ELR (cell line): ENCODE measurements around the gene KIF3B.
"Not testable (repeated sequence)": the region's sequence is repeated elsewhere in the genome, so short reads cannot be mapped to it uniquely, and the experiment has no call there.

ENCODE experiments used
- DNase-seq: peaks from one replicate; pipeline ENCODE4 v3.0.0-alpha.2; 2015; ENCODE audit warnings: low read depth

KIF3B gene

DNA sequence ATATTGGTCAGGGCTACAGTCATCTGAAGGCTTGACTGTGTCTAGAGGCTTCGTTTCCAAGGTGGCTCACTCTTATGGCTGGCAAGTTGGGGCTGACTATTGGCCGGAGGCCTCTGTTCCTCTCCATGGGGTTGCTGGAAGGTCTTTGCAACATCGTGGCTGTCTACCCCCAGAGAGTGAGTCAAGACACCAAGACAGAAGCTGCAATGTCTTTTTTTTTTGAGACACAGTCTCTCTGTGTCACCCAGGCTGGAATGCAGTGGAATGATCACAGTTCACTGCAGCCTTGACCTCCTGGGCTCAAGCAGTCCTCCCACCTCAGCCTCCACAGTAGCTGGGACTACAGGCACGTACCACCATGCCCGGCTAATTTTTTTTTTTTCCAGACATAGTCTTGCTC lies 29.4 kb upstream of the KIF3B start:
- DNase-seq, result peak; percentile 19

DNA sequence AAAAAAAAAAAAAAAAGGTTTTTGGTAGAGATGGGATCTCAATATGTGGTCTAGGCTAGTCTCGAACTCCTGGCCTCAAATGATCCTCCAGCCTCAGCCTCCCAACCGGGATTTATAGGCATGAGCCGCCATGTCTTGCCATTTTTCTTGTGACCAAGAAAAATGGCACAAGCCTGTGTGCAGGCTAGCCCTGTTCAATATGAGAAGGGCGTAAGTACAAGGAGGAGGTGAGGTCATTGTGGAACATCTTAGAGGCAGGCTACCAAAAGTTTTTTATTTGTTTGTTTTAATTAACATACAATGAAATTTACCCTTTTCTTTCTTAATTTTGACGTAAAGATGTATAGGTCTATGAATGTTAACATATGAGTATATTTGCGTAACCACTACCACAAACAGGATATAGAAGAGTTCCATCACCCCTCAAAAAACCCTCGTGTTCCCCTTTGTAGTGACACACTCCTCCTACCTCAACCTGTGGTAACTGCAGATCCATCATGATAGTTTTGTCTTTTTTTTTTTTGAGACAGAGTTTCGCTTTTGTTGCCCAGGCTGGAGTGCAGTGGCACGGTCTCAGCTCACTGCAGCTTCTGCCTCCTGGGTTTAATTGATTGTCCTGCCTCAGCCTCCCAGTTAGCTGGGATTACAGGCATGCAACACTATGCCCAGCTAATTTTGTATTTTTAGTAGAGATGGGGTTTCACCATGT lies 28.3 kb upstream of the KIF3B start:
- DNase-seq, result no peak

DNA sequence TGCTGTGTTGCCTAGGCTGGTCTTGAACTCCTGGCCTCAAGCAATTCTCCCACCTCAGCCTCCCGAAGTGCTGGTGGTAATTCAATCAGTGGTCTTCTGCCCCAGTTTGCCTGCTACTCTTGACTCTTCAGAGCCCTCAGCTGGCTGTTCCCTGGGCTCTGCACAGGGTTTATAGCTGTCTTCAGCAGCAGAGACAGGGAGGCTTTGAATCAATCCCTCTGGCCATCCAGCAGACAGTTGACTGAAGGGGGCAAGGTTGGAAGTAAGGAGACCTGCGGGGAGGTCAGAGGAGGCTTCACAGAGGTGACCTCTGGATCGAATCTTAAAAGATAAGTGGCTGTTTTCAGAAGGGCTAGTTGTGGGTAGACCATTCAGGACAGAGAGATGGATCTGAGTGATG lies 26.0 kb upstream of the KIF3B start:
- no peak for DNase-seq

DNA sequence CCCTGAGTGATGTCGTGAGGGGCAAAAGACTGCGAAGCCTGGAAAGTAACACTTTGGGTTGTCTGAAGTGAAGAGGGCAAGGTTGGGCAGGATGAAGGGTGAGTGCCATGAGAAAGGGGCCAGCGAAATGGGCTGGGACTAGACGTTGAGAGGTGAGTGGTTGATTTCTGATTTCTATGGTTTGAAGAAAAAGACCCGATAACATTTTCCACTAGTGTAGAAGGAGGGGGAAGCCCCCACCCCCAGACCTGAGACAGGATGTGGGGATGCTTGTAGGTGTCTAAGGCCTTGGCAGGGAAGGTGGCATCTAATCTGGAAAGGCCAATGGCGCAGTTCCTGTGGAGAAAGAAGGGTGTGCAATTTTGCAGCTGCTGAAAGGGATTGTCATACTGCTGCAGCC lies 25.3 kb upstream of the KIF3B start:
- DNase-seq, result no peak

DNA sequence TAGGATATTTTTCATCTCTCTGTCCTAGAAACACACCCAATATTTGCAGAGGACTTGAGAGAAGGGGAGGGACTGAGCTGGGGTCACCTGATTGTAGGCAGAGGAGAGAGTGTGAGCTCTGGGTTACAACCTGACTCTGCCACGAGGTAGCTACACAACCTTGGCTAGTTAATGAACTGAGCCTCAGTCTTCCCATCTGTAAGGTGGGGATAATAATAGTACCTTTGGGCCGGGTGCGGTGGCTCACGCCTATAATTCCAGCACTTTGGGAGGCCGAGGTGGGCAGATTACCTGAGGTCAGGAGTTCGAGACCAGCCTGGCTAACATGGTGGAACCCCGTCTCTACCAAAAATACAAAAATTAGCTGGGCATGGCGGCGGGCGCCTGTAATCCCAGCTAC lies 16.5 kb upstream of the KIF3B start:
- not testable (repeated sequence) for DNase-seq

DNA sequence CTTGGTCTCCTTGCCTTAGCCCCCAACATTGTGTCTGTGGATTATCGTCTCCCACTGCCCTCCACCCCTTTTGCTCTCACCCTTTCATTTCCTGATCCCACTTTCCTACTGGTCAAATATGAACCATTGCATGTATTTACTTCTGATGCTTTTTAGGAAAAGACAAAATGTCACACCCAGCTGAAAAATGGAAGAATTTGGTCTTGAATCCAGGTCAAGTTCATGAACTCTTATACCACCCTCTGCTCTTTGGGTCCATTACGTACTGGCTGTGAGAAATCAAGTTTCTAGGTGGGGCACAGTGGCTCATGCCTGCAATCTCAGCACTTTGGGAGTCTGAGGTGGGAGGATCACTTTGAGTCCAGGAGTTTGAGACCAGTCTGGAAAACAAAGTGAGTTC lies 15.8 kb upstream of the KIF3B start:
- DNase-seq, result no peak

DNA sequence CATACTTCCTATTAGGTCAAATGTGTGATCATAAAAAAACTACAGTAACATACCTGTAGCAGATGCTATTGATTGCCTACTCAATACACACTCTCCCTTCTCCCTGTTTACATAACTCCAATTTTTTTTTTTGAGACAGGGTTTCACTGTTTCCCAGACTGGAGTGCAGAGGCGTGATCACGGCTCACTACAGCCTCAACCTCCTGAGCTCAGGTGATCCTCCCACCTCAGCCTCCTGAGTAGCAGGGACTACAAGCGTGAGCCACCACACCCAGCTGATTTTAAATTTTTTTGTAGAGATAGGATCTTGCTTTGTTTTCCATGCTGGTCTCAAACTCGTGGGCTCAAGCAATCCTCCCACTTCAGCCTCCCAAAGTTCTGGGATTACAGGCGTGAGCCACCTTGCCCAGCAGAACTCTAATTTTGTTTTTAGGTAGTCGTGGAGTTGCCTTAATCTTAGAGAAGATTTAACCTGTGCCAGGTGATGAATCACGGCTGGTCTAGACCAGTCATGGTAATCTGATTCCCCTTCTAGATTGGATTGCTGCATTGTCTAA lies 14.0 kb upstream of the KIF3B start:
- DNase-seq, result no peak

DNA sequence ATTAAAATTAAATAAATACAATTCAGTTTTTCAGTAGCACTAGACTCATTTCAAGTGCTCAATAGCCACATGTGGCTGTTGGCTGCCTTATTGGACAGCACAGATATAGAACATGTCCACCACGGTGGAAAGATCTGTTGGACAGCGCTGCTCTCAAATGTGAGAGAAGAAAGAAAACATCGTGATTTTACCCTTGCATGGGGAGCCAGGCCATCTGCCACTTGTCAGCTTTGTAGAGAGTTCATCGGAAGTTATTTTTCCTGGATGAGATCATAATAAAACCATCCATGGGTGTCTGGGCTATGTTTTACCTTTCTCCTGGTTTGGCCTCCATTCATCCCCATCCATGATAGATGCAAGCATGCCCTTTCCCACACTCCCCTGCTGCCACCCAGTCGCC lies 5.8 kb upstream of the KIF3B start:
- DNase-seq, result no peak

DNA sequence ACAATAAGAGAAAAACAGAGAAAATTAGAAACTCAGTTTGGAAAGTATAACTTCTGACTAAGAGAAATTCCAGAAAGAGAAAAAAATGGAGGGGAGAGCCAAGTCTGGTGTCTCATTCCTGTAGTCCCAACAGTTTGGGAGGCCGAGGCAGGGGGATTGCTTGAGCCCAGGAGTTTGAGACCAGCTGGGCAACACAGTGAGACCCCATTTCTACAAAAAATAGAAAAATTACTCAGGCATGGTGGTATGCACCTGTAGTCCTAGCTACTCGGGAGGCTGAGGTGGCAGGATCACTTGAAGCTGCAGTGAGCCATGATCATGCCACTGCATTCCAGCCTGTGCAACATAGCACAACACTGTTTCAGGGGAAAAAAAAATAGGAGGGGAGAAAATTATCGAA lies 3.1 kb upstream of the KIF3B start:
- no peak for DNase-seq

DNA sequence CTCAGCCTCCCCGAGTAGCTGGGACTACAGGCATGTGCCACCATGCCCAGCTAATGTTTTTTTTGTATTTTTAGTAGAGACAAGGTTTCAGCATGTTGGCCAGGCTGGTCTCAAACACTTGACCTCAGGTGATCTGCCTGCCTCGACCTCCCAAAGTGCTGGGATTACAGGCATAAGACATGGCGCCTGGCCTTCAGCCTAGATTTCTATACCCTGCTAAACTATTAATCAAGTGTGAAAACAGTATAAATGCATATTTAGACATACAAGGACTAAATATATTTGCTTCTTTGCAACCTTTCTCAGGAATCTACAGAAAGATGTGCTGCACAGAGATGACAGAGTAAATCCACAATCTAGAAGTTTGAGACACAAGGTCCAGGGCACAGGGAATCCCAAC lies 2.3 kb upstream of the KIF3B start:
- DNase-seq, result not testable (repeated sequence)

DNA sequence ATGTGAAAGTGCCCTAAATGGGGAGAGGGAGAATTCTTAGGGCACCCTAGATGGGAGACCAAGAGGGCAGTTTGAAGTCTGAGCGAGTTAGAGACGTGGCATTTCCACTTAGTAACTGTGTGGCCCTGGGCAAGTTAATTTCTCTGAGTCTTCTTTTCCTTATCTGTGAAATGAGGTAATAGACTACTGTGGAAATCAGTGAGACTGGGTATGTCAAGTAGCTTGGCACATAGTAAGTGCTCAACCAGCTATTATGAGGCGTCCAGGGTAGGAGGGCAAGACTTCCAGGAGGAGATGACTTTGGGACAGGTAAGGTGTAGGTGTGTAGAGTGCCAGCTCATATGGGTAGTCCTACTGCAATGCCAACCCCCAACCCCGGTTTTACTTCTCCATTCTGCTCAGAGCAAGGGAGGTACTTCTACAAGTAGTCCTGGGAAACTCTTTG lies 770 bp downstream of the KIF3B start:
- peak; percentile 19 for DNase-seq

DNA sequence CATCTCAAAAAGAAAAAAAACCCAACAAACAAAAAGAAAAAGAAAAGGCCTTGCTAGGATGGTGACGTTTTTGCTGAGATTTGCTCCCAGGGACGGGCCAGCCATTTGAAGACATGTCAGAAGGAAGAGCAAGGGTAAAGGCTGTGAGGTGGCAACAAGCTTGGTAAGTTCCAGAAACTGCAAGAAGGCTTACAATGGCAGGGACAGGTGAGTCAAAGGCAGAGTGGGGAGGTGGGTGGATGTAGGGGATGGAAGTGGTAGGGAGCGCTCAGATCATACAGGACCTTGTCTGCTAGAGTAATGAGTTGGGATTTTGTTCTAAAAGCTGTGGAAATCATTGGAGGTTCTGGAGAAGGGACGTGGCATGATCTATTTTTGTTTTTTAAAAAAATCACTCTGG lies 4.3 kb downstream of the KIF3B start:
- DNase-seq, result no peak

DNA sequence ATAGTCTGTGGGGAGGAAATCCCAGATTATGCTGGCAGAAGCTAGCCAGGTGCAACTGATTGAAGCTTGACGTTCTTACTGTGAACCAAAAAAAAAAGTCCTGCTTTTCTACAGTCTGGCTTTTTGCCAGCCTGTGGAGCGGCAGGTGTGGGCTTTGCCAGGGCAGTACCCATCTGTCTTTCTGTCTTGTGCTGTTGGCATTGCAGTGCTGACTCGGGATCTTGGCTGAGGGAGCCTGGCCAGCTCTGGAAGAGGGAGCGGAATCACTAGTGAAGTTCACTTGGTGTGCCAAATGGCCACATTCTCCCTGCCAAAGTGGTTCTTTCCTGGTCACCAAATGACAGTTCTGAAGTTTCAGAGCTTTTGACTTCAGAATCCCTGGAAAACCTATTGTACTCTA lies 5.0 kb downstream of the KIF3B start:
- DNase-seq, result no peak

DNA sequence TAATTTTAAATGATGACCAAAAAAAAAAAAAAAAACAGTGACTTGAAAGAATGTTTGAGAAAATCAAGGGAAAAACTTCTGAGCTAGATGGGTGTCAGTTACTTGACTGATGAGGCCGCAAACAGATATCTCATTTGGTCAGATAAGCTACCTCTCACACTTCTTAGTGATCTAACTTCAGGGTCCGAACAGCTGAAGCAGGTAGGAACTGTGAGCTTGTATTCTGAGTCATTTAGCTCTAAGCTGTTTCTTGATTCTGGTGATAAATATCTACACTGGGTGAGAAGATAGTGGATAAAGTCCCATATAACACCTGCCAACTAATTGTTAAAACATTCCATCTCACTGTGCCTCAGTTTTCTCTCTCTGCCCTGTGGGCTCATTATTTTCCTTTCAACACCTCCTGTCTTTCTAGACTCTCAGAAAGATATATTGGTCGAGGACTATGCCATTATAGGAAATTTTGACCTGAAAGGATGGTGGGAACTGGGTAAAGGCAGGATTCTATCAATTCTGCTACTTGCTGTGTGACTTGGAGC lies 7.7 kb downstream of the KIF3B start:
- DNase-seq, result no peak

DNA sequence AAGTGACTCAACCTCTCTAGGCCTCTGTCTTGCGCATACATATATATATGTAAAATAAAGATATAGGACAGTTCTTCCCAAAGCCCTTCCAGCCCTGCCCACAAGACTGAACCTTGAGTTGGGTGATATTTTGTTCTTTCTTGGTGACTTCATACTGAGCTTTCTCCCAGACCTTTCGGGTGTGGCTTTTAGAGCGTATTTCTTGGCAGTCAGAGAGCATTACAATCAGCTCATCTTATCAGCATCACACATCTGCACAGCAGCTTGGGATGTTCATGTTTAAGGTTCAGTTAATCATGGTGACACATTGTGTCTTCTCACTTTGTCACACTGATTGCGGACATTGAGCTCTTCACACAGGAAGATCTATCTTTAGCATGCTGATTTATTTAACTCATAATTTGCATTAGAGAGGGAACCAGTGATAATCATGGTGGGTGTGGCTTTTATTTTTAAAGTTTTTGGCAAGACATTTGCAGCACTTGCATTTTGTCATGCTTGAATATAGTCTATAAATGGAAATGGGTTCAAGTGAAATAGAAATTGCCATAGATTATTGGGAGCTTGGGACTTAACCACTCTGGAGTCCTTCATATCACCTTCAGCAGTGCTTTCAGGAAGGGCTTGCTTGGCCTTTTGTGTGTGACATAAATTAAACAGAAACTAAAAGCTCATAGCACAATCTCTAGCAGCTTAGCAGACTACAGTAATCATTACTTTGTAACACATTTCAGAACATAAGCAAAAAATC lies 8.3 kb downstream of the KIF3B start:
- DNase-seq, result peak; percentile 43

DNA sequence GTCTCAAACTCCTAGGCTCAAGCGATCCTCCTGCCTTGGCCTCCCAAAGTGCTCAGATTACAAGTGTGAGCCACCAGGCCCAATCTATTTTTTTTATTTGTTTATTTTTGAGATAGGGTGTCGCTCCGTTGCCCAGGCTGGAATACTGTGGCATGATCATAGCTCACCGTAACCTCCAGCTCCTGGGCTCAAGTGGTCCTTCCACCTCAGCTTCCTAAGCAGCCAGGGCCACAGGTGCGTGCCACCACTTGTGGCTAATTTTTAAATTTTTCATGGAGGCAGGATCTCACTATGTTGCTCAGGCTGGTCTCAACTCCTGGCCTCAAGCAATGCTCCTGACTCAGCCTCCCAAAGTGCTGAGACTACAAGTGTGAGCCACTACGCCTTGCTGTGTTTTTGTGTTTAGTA lies 9.8 kb downstream of the KIF3B start:
- no peak for DNase-seq

DNA sequence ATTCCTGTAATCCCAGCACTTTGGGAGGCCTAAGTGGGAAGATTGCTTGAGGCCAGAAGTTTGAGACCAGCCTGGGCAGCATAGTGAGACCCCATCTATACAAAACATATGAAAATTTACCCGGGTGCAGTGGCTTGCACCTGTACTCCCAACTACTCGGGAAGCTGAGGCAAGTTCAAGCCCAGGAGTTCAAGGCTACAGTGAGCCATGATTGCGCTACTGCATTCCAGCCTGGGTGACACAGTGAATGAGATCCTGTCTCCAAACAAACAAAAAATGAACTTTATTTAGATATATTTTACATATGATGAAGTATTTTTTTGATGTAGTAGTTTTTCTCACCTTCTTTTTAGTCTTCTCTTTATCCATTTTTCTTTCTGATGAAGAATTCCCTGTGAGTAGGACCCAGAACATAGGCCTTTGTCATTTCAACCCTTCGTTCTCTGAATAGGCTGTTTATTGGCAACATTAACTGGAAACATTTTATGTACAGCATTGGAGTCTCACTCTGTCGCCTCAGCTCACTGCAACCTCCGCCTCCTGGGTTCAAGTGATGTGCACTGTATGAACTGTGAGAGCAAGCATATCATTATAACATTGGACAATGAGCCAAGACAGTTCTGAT lies 10.9 kb downstream of the KIF3B start:
- no peak for DNase-seq

DNA sequence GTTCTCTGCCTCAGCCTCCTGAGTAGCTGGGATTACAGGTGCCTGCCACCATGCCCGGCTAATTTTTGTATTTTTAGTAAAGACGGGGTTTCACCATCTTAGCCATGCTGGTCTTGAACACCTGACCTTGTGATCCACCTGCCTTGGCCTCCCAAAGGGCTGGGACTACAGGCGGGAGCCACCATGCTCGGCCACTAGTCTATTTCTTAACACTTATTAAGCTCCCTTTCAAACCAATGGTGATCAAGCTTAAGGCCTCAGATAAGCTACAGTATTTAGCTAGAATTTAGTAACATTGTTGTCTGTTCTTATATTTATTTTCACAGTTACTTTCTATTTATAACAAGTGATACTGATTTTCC lies 11.8 kb downstream of the KIF3B start:
- not testable (repeated sequence) for DNase-seq

DNA sequence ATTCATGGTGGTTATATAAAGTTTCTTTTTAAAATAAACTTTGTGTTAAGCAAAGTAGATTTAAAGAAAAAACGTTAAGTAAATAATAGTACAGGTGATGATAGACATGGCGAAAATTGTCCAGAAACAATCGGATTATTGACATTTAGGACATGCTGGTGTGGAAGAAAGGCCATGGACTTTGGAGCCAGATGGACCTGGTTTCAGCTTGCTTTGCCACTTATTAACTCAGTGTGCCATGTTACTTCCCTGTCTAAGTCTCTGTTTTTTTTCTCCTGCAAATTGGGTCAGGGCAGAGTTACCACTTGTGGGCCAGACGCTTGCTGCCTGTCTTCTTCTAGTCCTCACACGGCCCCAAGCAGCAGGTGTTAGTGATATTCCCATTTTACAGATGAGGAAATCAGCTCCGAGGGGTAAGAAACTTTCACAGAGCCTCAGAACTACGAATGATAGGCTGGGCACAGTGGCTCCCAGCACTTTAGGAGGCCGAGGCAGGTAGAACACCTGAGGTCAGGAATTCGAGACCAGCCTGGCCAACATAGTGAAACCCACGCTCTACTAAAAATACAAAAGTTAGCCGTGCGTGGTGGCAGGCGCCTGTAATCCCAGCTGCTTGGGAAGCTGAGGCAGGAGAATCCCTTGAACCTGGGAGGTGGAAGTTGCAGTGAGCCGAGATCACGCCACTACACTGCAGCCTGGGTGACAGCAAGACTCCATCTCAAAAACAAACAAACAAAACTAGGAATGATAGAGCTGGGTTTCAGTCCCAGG lies 12.4 kb downstream of the KIF3B start:
- no peak for DNase-seq

DNA sequence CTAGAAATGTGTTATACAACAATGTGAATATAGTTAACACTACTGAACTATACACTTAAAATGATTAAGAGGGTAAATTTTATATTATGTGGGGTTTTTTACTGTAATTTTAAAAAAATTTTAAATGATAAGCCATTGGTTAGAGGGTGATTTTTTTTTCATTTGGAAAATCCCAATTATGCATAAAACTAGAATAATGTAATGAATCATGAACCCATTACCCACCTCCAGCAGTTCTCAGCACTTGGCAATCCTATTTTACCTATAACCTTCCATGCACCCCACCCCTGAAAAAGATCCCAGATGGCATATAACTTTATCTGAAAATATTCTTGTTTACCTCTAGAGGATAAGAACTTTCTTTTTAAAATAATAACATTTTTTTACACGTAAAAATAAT lies 13.7 kb downstream of the KIF3B start:
- DNase-seq, result no peak

DNA sequence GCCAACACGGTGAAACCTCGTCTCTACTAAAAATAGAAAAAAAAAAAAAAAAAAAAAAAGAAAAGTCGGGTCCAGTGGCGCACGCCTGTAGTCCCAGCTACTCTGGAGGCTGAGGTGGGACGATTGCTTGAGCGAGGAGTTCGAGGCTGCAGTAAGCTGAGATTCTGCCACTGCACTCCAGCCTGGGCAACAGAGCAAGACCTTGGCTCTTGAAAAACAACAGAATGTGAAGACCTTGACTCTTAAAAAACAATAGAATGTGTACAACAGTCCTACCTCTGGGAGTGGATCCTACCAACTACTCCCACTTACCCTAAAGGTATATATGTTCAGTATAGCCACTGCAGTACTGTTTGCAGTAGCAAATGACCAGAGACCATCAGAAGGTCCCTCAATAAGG lies 15.1 kb downstream of the KIF3B start:
- DNase-seq, result no peak

DNA sequence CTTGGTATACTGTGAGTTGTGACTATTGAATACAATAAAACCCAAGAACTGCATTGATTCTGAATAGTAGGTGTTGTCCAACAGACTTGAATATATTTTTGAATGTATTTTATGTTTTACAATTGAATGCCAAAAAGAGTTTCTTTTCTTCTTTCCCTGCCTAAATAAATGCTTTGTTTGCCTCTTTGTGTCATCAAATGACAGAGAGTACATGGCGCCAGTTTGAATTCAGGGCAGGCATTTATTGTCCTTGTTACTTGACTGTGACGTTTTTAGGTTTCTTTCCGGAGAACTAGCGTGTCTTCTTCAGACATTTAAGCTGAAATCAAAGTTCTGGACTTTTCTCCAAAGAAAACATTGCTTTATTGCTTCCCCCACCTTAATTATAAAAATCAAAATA lies 16.6 kb downstream of the KIF3B start:
- no peak for DNase-seq
